HepG2 (cell line): ENCODE results near the gene QSER1. TPM values are rescaled to one million over a fixed set of nuclear protein-coding genes. Genes with fewer than 3 reads are reported as not detected.

Source experiments
- ATAC-seq: fragments of 200-7000 bp; cut with Tn5 transposase; 3 replicates; pipeline ENCODE4 v1.9.1; 2020; ENCODE audit warnings: mild to moderate bottlenecking, moderate library complexity
- BruUV-seq: library from RNA; stranded (reverse); fragments of 400-500 nt; replicated peaks from 2 replicates; lab custom pipeline; 2021; lab: Mats Ljungman, UMichigan
- CTCF ChIA-PET: fragments of 300-600 bp; formaldehyde crosslinking; extraction: SDS; loops from one replicate; lab custom pipeline; 2021; ENCODE audit warnings: low total read pairs, inconsistent platforms, low intra/inter-chr PET ratio; lab: Yijun Ruan, JAX
- POLR2A ChIA-PET: fragments of 350-600 bp; sonication (Branson Sonifier 250); formaldehyde crosslinking; loops from one replicate; lab custom pipeline; 2020; ENCODE audit warnings: antibody characterized with exemption, inconsistent platforms; lab: Yijun Ruan, JAX
- DNase-seq: peaks from one replicate; pipeline ENCODE4 v3.0.0-alpha.2; 2015; ENCODE audit warnings: low spot score
- FAIRE-seq: peaks from 3 replicates; lab custom pipeline; 2011; peaks lifted over from hg19 to GRCh38; lab: Jason Lieb, UNC
- H2AFZ ChIP-seq: one replicate; pipeline ENCODE4 v1.6.1; 2011; ENCODE audit warnings: low read length, inconsistent platforms
- H3K27ac ChIP-seq: fragments of 300-600 bp; 3 replicates; pipeline ENCODE4 v1.8.0; 2011; ENCODE audit warnings: mixed run types, mild to moderate bottlenecking, mixed read lengths, low read length, inconsistent platforms; ENCODE audit not compliant: insufficient read depth; ENCODE audit errors: extremely low read length
- H3K27me3 ChIP-seq, 2 experiments: fragments of 200-600 bp in 1 of 2; 2 replicates in 1 of 2; 3 replicates in 1 of 2; pipeline versions ENCODE4 v1.6.0 to v1.8.0; 2011; ENCODE audit warnings: low read length in 2 of 2, mild to moderate bottlenecking in 2 of 2, moderate library complexity in 2 of 2, inconsistent platforms in 1 of 2; ENCODE audit not compliant: insufficient read depth in 2 of 2, control insufficient read depth in 1 of 2
- H3K36me3 ChIP-seq, 2 experiments: fragments of 200-600 bp in 1 of 2; replicated peaks in 1 of 2; 2 replicates in 1 of 2; 3 replicates in 1 of 2; pipeline versions ENCODE4 v1.5.1 to v1.8.0; 2011; ENCODE audit warnings: low read length in 2 of 2, inconsistent platforms in 1 of 2; ENCODE audit not compliant: insufficient read depth in 2 of 2, control insufficient read depth in 1 of 2
- H3K4me1 ChIP-seq: 2 replicates; pipeline ENCODE4 v1.5.1; 2012; ENCODE audit warnings: low read length, inconsistent platforms; ENCODE audit not compliant: insufficient read depth
- H3K4me2 ChIP-seq: 2 replicates; pipeline ENCODE4 v1.6.0; 2011; ENCODE audit warnings: low read depth, low read length, inconsistent platforms
- H3K4me3 ChIP-seq, 3 experiments: fragments of 200-600 bp in 1 of 3; sonication (generic), shearing (Covaris generic) in 1 of 3; replicated peaks in 1 of 3; 2 replicates each; pipeline ENCODE4 v1.5.1; 2011 to 2016; ENCODE audit warnings: low read length in 3 of 3, inconsistent platforms in 2 of 3, low read depth in 2 of 3, mild to moderate bottlenecking in 2 of 3, control low read depth in 1 of 3, mixed read lengths in 1 of 3; ENCODE audit not compliant: insufficient read depth in 1 of 3
- H3K79me2 ChIP-seq: one replicate; pipeline ENCODE4 v1.6.1; 2011; ENCODE audit warnings: low read length, inconsistent platforms; ENCODE audit not compliant: insufficient read depth
- H3K9ac ChIP-seq: 2 replicates; pipeline ENCODE4 v1.6.0; 2011; ENCODE audit warnings: mild to moderate bottlenecking, low read depth, low read length, inconsistent platforms; ENCODE audit not compliant: insufficient read depth
- H3K9me3 ChIP-seq: 2 replicates; pipeline ENCODE4 v1.5.1; 2012; ENCODE audit warnings: mild to moderate bottlenecking, low read length
- H4K20me1 ChIP-seq: 2 replicates; pipeline ENCODE4 v1.6.0; 2011; ENCODE audit warnings: inconsistent platforms, mild to moderate bottlenecking, low read length, moderate library complexity; ENCODE audit not compliant: insufficient read depth
- MTA1 ChIP-seq: sonication (generic); formaldehyde crosslinking; IDR thresholded peaks from 2 replicates; pipeline ENCODE4 v1.4.0; 2020; ENCODE audit warnings: missing genetic modification reagents, mild to moderate bottlenecking, borderline replicate concordance
- ZKSCAN8 ChIP-seq: IDR thresholded peaks from 2 replicates; pipeline ENCODE4 v1.6.1; 2016; ENCODE audit warnings: borderline replicate concordance, missing genetic modification reagents, missing compliant biosample characterization
- ZNF709 ChIP-seq: sonication (generic); formaldehyde crosslinking; IDR thresholded peaks from 2 replicates; pipeline ENCODE4 v1.5.0; 2020; ENCODE audit warnings: mild to moderate bottlenecking, missing genetic modification reagents
- WGBS: methylation state at CpG from one replicate; pipeline ENCODE4 v1.1.6; 2017; ENCODE audit warnings: low lambda C conversion rate; 5-methylcytosine and 5-hydroxymethylcytosine counted together
- in situ Hi-C: cut with HindIII; loops from 2 replicates; pipeline ENCODE4 v1.10.0; 2017; ENCODE audit warnings: low pct_unique_long_range_greater_than_20kb; ENCODE audit not compliant: extremely low pct_ligation_motif_present
- intact Hi-C: fragments of 100-400 bp; cut with micrococcal nuclease; formaldehyde crosslinking; loops from one replicate; pipeline ENCODE4 v1.10.0; 2022; ENCODE audit not compliant: unreplicated experiment
- polyA plus RNA-seq, 8 experiments: library from polyadenylated mRNA; depleted of rRNA in 3 of 8; stranded (reverse) in 7 of 8; unstranded in 1 of 8; fragments of >200 nt; fragmentation: Illumina TruSeq in 4 of 8; extraction: Trizol in 4 of 8; gene quantifications; 2 replicates each; pipeline versions ENCODE4 v1.2.1 to v1.2.3, GENCODE V29; 2011 to 2016; ENCODE audit warnings: low read depth in 4 of 8, missing spikeins in 1 of 8, mixed read lengths in 1 of 8; ENCODE audit not compliant: insufficient read depth in 1 of 8
- total RNA-seq, 5 experiments: library from RNA; depleted of rRNA; stranded (reverse); fragments of >200 nt; fragmentation: Illumina TruSeq; extraction: Trizol; gene quantifications; 2 replicates each; pipeline ENCODE4 v1.2.3, GENCODE V29; 2016; ENCODE audit warnings: low read depth in 1 of 5
- TF ChIP-seq, protein P1 (sequence below): IDR thresholded peaks from 2 replicates; pipeline ENCODE4 v1.6.1; 2016

Gene QSER1
- total and polyA plus RNA-seq, 2 of the 13 experiments (the other 11 are each of a cell fraction or from before 2014, with no cell fraction given), result 8.9 to 17.3 TPM

DNA sequence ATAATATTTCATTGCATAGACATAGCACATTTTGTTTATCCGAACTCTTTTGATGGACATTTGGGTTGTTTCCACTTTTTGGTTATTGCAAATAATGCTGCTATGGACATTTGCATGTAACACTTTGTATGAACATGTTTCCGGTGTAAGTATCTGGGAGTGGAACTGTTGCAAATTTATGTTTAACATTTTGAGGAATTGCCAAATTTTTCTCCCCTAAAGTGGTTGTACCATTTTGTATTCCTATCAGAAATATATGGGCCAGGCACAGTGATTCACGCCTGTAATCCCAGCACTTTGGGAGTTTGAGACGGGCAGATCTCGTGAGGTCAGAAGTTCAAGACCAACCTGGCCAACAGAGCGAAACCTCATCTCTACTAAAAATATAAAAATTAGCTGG, 16.0 kb downstream of the QSER1 start (continued):
- TF ChIP-seq, protein P1, sequence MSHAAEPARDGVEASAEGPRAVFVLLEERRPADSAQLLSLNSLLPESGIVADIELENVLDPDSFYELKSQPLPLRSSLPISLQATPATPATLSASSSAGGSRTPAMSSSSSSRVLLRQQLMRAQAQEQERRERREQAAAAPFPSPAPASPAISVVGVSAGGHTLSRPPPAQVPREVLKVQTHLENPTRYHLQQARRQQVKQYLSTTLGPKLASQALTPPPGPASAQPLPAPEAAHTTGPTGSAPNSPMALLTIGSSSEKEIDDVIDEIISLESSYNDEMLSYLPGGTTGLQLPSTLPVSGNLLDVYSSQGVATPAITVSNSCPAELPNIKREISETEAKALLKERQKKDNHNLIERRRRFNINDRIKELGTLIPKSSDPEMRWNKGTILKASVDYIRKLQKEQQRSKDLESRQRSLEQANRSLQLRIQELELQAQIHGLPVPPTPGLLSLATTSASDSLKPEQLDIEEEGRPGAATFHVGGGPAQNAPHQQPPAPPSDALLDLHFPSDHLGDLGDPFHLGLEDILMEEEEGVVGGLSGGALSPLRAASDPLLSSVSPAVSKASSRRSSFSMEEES (CRISPR knock-in tag), result no peak

DNA sequence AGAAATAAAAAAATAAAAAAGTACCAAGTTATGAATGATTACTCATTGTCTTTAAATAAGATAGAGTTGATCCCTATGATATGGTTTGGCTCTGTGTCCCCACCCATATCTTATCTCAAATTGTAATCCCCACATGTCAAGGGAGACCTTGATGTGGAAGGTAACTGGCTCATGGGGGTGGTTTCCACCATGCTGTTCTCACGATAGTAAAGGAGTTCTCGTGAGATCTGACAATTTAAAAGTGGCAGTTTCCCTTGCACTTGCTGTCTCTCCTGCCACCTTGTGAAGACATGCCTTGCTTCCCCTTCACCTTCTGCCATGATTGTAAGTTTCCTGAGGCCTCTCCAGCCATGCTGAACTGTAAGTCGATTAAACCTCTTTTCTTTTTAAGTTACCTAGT, 18.8 kb downstream of the QSER1 start:
- peaks cover 76% of the 10 kb centered on the region for H3K79me2 ChIP-seq
- CTCF ChIA-PET, result no interaction called here
- H3K27me3 ChIP-seq, result no peaks in the 10 kb centered on the region
- H3K9me3 ChIP-seq, result no peaks in the 10 kb centered on the region
- H3K4me2 ChIP-seq, result no peak overlapping the region
- peaks cover 1 to 16% of the 10 kb centered on the region in 2 experiments; a peak in 1 of 5 replicates for H3K36me3 ChIP-seq
- H3K9ac ChIP-seq, result no peak overlapping the region
- WGBS, result 66% methylated on average over 3 of the region's 3 CpGs
- intact Hi-C loops, result no loop called here
- peaks cover 19% of the 10 kb centered on the region for H3K4me1 ChIP-seq
- BruUV-seq, result no TSS peak
- no peak for TF ChIP-seq ZNF709 (CRISPR knock-in tag)
- TF ChIP-seq, all 625 proteins: peak for 0
- DNase-seq (no peak), FAIRE-seq (no peak), ATAC-seq (no peak)
- no peaks in the 10 kb centered on the region for H4K20me1 ChIP-seq
- POLR2A ChIA-PET, result no interaction called here
- in situ Hi-C loops, result no loop called here
- no peak overlapping the region for H3K4me3 ChIP-seq
- H3K27ac ChIP-seq, result no peak overlapping the region
- H2AFZ ChIP-seq, result no peak overlapping the region

DNA sequence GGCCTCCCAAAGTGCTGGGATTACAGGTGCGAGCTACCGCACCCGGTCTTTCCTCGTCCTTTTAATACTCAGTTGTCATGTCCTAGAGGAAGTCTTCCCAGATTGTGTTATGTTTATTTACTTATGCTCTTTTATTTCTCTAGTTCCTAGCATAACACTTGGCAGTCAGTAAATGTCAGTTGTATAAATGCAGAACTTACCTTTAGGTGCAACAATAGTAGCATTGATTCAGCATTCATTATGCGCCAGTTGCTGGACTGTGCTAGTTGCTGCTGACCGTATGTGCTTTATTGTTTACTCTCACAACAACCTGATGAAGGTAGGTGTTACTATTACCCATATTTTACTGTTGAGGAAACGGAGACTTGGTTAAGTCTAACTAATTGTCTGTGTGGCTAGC, 20.8 kb downstream of the QSER1 start:
- H3K36me3 ChIP-seq, result peaks cover 1 to 16% of the 10 kb centered on the region in 2 experiments; a peak in 1 of 5 replicates
- ChIA-PET POLR2A (no interaction called here), CTCF (no interaction called here)
- intact Hi-C loops, result no loop called here
- H3K4me2 ChIP-seq, result no peak overlapping the region
- no peak overlapping the region for H3K27ac ChIP-seq
- peaks cover 19% of the 10 kb centered on the region for H3K4me1 ChIP-seq
- H3K4me3 ChIP-seq, result no peak overlapping the region
- FAIRE-seq (no peak), DNase-seq (no peak), ATAC-seq (no peak)
- WGBS, result 94% methylated on average over 7 of the region's 7 CpGs
- H3K9me3 ChIP-seq, result no peaks in the 10 kb centered on the region
- in situ Hi-C loops, result no loop called here
- H3K27me3 ChIP-seq, result no peaks in the 10 kb centered on the region
- TF ChIP-seq ZKSCAN8 (CRISPR knock-in tag), result peak; percentile 69; the same call in 1 of the 2 replicates
- TF ChIP-seq MTA1 (CRISPR knock-in tag), result no peak
- H4K20me1 ChIP-seq, result no peaks in the 10 kb centered on the region
- H3K9ac ChIP-seq, result no peak overlapping the region
- no peak overlapping the region for H2AFZ ChIP-seq
- BruUV-seq, result no TSS peak
- H3K79me2 ChIP-seq, result peaks cover 70% of the 10 kb centered on the region
